ENCODE results near the gene STK39. TPM values are rescaled to one million over a fixed set of nuclear protein-coding genes. Genes with fewer than 3 reads are reported as not detected.
A peak's percentile ranks its signal among the peaks of the same experiment; 100 is the strongest.

The STK39 gene
- total RNA-seq, 2 experiments from 2014 or later, result 43.1 TPM

- Mint-ChIP-seq H3K4me3 (no peak overlapping the region), H3K27ac (no peak overlapping the region), H3K4me1 (ENCODE audit: low read depth) (peaks cover 5% of the 10 kb centered on the region), H3K36me3 (ENCODE audit: low read depth) (peaks cover 21% of the 10 kb centered on the region), H3K27me3 (ENCODE audit: low read depth) (no peaks in the 10 kb centered on the region), H3K9me3 (no peaks in the 10 kb centered on the region)
- CTCF ChIA-PET, result no interaction called here
- intact Hi-C loops (cut with micrococcal nuclease), result no loop called here
- DNase-seq, result no peak
These were observed 213.4 kb downstream of the STK39 start for GRCh38 chr2:168033966-168034365.

DNA sequence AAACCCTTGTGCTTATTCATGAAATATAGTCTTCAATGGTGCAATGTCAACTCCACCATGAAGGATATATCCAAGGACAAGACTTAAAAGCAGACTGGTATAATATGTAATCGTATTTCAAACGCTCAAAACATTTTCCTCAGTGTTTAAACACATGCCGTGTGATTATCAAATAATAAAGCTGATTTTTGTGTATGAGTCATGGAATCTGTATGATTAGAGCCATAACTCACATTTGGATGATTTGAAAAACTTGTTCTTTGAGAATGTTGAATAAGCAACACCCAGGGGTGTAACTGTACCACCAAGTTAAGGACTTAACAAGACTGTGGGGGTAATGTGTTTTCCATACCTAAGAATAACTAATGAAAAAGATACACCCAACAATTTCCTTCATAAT lies 215.3 kb downstream of the STK39 start:
- H3K27me3 Mint-ChIP-seq (ENCODE audit: low read depth), result no peaks in the 10 kb centered on the region
- CTCF ChIA-PET, result interaction anchor here (0.6 kb wide), 1 partner anchor 673 kb away, joined by 4 read pairs; no protein-coding TSS in a partner anchor
- intact Hi-C loops (cut with micrococcal nuclease), result no loop called here

GRCh38 chr2:168030862-168031624 lies 216.4 kb downstream of the STK39 start:
- no peaks in the 10 kb centered on the region for H3K9me3 Mint-ChIP-seq
- intact Hi-C loops (cut with micrococcal nuclease), result no loop called here
- peak; percentile 28 for DNase-seq
- H3K36me3 Mint-ChIP-seq (ENCODE audit: low read depth), result peaks cover 22% of the 10 kb centered on the region
- H3K27me3 Mint-ChIP-seq (ENCODE audit: low read depth), result no peaks in the 10 kb centered on the region
- peaks cover 5% of the 10 kb centered on the region for H3K4me1 Mint-ChIP-seq (ENCODE audit: low read depth)
- H3K27ac Mint-ChIP-seq, result no peak overlapping the region
- CTCF ChIA-PET, result no interaction called here
- H3K4me3 Mint-ChIP-seq, result no peak overlapping the region

More for the DNA sequence above, 215.3 kb downstream of the STK39 start:
- no peak overlapping the region for H3K4me3 Mint-ChIP-seq
- H3K36me3 Mint-ChIP-seq (ENCODE audit: low read depth), result peaks cover 24% of the 10 kb centered on the region
- H3K27ac Mint-ChIP-seq, result no peak overlapping the region
- H3K4me1 Mint-ChIP-seq (ENCODE audit: low read depth), result peaks cover 5% of the 10 kb centered on the region
- H3K9me3 Mint-ChIP-seq, result no peaks in the 10 kb centered on the region
- DNase-seq, result no peak

GRCh38 chr2:168029071-168029470 lies 218.3 kb downstream of the STK39 start:
- Mint-ChIP-seq H3K27ac (no peak overlapping the region), H3K27me3 (ENCODE audit: low read depth) (no peaks in the 10 kb centered on the region), H3K4me1 (ENCODE audit: low read depth) (peaks cover 3% of the 10 kb centered on the region), H3K9me3 (no peaks in the 10 kb centered on the region), H3K36me3 (ENCODE audit: low read depth) (peaks cover 21% of the 10 kb centered on the region), H3K4me3 (no peak overlapping the region)
- DNase-seq, result no peak
- CTCF ChIA-PET, result no interaction called here
- intact Hi-C loops (cut with micrococcal nuclease), result no loop called here

GRCh38 chr2:168028362-168028761 lies 219.0 kb downstream of the STK39 start:
- CTCF ChIA-PET, result no interaction called here
- H3K36me3 Mint-ChIP-seq (ENCODE audit: low read depth), result peaks cover 18% of the 10 kb centered on the region
- no peak for DNase-seq
- intact Hi-C loops (cut with micrococcal nuclease), result no loop called here
- peaks cover 3% of the 10 kb centered on the region for H3K4me1 Mint-ChIP-seq (ENCODE audit: low read depth)
- H3K27me3 Mint-ChIP-seq (ENCODE audit: low read depth), result no peaks in the 10 kb centered on the region
- no peaks in the 10 kb centered on the region for H3K9me3 Mint-ChIP-seq
- H3K4me3 Mint-ChIP-seq, result no peak overlapping the region
- H3K27ac Mint-ChIP-seq, result no peak overlapping the region

GRCh38 chr2:168025487-168026202 lies 221.8 kb downstream of the STK39 start:
- no peak for DNase-seq
- no peaks in the 10 kb centered on the region for H3K4me1 Mint-ChIP-seq (ENCODE audit: low read depth)
- intact Hi-C loops (cut with micrococcal nuclease), result no loop called here
- CTCF ChIA-PET, result interaction anchor here (0.6 kb wide), 1 partner anchor 322 kb away, joined by 3 read pairs; no protein-coding TSS in a partner anchor
- no peaks in the 10 kb centered on the region for H3K27me3 Mint-ChIP-seq (ENCODE audit: low read depth)
- no peaks in the 10 kb centered on the region for H3K9me3 Mint-ChIP-seq
- peaks cover 18% of the 10 kb centered on the region for H3K36me3 Mint-ChIP-seq (ENCODE audit: low read depth)
- no peak overlapping the region for H3K4me3 Mint-ChIP-seq
- no peak overlapping the region for H3K27ac Mint-ChIP-seq

GRCh38 chr2:168024459-168024858 lies 222.9 kb downstream of the STK39 start:
- CTCF ChIA-PET, result no interaction called here
- H3K9me3 Mint-ChIP-seq, result no peaks in the 10 kb centered on the region
- no peak overlapping the region for H3K27ac Mint-ChIP-seq
- peaks cover 18% of the 10 kb centered on the region for H3K36me3 Mint-ChIP-seq (ENCODE audit: low read depth)
- no peaks in the 10 kb centered on the region for H3K4me1 Mint-ChIP-seq (ENCODE audit: low read depth)
- no peaks in the 10 kb centered on the region for H3K27me3 Mint-ChIP-seq (ENCODE audit: low read depth)
- H3K4me3 Mint-ChIP-seq, result no peak overlapping the region
- DNase-seq, result no peak
- intact Hi-C loops (cut with micrococcal nuclease), result no loop called here

GRCh38 chr2:168021800-168022587 lies 225.4 kb downstream of the STK39 start:
- CTCF ChIA-PET, result interaction anchor here (0.6 kb wide), 1 partner anchor 1483 kb away, joined by 3 read pairs; no protein-coding TSS in a partner anchor
- Mint-ChIP-seq H3K4me3 (no peak overlapping the region), H3K27me3 (ENCODE audit: low read depth) (no peaks in the 10 kb centered on the region), H3K9me3 (no peaks in the 10 kb centered on the region), H3K36me3 (ENCODE audit: low read depth) (peaks cover 12% of the 10 kb centered on the region), H3K4me1 (ENCODE audit: low read depth) (no peaks in the 10 kb centered on the region), H3K27ac (no peak overlapping the region)
- DNase-seq, result no peak
- intact Hi-C loops (cut with micrococcal nuclease), result no loop called here

DNA sequence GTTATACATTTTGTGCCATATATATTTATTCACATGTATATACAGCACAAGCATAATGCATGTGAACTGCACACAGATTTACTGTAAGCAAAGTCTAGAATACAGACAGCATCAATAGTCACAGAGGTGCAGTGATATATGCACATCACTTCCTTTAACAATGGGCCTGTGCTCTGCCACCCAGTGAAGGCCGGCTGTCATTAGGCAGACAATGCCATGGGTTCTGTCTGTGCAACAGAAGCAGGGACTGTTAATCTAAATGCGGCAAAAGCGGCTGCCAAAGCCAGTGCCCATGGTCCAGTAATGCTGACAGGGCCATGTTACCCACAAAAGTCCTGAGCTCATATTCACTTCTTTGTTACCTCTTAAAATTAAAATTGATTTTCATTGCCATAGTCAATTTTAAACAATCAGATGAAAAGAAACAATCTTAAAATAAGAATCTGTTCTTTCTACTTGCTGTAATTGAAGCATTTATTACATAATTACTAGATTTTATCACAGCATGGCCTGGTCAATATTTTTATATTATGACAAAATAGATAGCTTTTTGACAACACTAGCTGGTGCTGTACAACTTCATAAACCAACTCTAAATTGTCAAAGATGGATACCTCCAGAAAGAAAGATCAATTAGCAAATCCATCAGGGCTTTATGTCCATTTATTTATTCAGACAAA lies 232.0 kb downstream of the STK39 start:
- CTCF ChIA-PET, result no interaction called here
- intact Hi-C loops (cut with micrococcal nuclease), result no loop called here
- no peaks in the 10 kb centered on the region for H3K9me3 Mint-ChIP-seq
- peaks cover 17% of the 10 kb centered on the region for H3K36me3 Mint-ChIP-seq (ENCODE audit: low read depth)
- H3K27ac Mint-ChIP-seq, result no peak overlapping the region
- H3K4me1 Mint-ChIP-seq (ENCODE audit: low read depth), result peaks cover 2% of the 10 kb centered on the region
- no peaks in the 10 kb centered on the region for H3K27me3 Mint-ChIP-seq (ENCODE audit: low read depth)
- no peak for DNase-seq
- H3K4me3 Mint-ChIP-seq, result no peak overlapping the region

DNA sequence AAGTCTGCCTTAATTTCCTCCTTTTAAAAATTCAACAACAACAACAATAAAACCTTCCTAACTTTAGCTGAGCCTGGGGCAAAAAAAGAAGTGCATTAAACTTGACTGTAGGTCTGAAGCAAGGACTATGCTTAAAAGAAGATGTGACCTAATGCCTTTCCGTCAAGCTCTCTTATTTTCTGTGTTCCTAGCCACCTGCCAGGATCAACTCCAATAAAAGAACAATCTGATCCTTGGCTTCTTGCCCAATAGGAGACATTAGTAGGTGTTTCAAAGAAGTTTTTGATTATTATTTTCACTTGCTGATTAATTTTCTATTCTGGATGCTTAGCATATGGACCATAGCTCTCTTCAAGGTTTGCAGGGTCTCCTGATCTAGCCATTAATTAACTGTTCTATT lies 237.5 kb downstream of the STK39 start:
- Mint-ChIP-seq H3K9me3 (no peaks in the 10 kb centered on the region), H3K4me1 (ENCODE audit: low read depth) (peaks cover 2% of the 10 kb centered on the region), H3K27me3 (ENCODE audit: low read depth) (no peaks in the 10 kb centered on the region), H3K27ac (no peak overlapping the region), H3K4me3 (no peak overlapping the region), H3K36me3 (ENCODE audit: low read depth) (peaks cover 34% of the 10 kb centered on the region)
- intact Hi-C loops (cut with micrococcal nuclease), result no loop called here
- DNase-seq, result no peak
- CTCF ChIA-PET, result interaction anchor here (1.6 kb wide), 1 partner anchor 18 kb away, joined by 3 read pairs; no protein-coding TSS in a partner anchor

DNA sequence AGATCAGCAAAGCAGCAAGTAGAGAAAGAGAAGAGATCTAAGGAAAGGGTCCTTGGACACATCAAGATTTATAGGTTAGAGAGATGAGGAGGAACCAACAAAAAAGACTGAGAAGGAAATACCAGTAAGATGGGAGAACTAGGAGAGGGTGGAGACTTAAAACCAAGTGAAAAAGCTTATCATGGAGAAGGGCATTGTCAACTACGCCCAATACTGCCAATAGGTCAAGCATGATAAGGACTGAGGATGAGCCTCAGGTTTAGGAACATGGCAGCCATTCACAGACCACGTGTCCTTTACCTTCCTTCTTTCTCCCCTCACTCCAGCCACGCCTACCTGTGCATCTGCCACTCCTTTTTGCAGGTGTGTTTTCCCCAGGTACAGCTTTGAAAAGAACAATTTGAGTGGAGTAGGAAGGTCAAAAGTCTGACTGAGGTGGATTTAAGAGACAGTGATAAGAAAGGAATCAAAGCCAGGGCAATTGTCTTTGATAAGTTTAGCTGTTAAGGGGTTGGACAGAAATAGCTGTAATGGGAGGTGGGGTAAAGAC lies 238.7 kb downstream of the STK39 start:
- no peaks in the 10 kb centered on the region for H3K9me3 Mint-ChIP-seq
- DNase-seq, result no peak
- peaks cover 35% of the 10 kb centered on the region for H3K36me3 Mint-ChIP-seq (ENCODE audit: low read depth)
- peaks cover 2% of the 10 kb centered on the region for H3K4me1 Mint-ChIP-seq (ENCODE audit: low read depth)
- H3K27me3 Mint-ChIP-seq (ENCODE audit: low read depth), result no peaks in the 10 kb centered on the region
- intact Hi-C loops (cut with micrococcal nuclease), result no loop called here
- no peak overlapping the region for H3K4me3 Mint-ChIP-seq
- H3K27ac Mint-ChIP-seq, result no peak overlapping the region
- CTCF ChIA-PET, result no interaction called here

DNA sequence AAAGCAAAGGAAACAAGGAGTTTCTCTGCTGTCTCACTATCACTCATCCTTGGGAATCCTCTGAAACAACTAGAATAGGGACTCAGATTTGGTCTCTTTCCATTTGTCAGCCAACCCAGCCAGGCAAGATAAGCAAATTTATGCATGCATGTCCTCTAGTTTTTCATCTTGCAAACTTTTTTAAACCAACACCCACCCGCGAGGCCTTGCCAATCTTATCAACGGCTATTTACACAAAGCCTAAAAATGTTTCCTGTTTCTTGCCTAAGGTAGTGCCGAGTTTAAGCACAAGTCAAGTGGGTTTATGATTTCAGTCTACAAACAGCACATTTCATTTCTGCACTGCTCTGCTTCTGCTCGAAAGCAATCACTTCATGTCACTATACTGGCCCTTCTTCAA lies 240.9 kb downstream of the STK39 start:
- H3K9me3 Mint-ChIP-seq, result no peaks in the 10 kb centered on the region
- peaks cover 13% of the 10 kb centered on the region for H3K4me1 Mint-ChIP-seq (ENCODE audit: low read depth)
- intact Hi-C loops (cut with micrococcal nuclease), result no loop called here
- peaks cover 33% of the 10 kb centered on the region for H3K36me3 Mint-ChIP-seq (ENCODE audit: low read depth)
- H3K27me3 Mint-ChIP-seq (ENCODE audit: low read depth), result no peaks in the 10 kb centered on the region
- no peak overlapping the region for H3K27ac Mint-ChIP-seq
- CTCF ChIA-PET, result no interaction called here
- no peak overlapping the region for H3K4me3 Mint-ChIP-seq
- DNase-seq, result no peak

All from activated naive CD4-positive, alpha-beta T cell treated with anti-CD3 and anti-CD28 coated beads for 36 hours (primary cell).